Gastrocnemius medialis (tissue), 4 donors: ENCODE results near the gene PDE7B.

Experiments used
- CTCF ChIP-seq, 5 experiments: fragments of 450-650 bp in 3 of 5; fragments of 200-600 bp in 2 of 5; sonication (generic) in 2 of 5; IDR thresholded peaks in 4 of 5; conservative IDR thresholded peaks in 1 of 5; 1 replicate in 4 of 5; 2 replicates in 1 of 5; pipeline ENCODE4 v1.5.1; 2016 to 2019; ENCODE audit warnings: antibody characterized with exemption in 5 of 5, mild to moderate bottlenecking in 3 of 5, moderate library complexity in 3 of 5
- POLR2A ChIP-seq, 2 donors: fragments of 450-650 bp; IDR thresholded peaks; one replicate each; pipeline ENCODE4 v1.6.1; 2017; ENCODE audit warnings: antibody characterized with exemption in 2 of 2, mild to moderate bottlenecking in 2 of 2, moderate library complexity in 2 of 2

DNA sequence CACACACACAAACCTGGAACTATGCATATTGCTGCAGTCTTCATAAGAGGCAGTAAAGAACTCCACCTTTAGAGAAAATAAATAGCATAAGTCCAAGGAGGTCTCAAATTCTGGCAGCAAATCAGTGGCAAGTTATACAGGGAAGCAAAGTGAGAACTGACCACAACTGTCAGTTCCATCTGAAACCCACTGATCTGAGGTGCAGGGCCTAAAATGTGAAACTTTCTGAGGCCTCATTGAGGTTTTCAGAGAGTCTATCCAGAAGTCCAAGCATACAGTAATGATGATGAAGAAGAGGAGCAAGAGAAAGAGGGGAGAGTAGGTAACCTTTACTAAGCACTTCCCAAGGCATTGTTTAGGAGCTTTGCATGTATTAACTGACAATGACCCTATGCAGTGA, 362.4 kb downstream of the PDE7B start:
- TF ChIP-seq CTCF (IDR thresholded peaks at IDR 0.05 in 4 of 5, conservative IDR thresholded peaks at IDR 0.05 in 1 of 5): no peak
- TF ChIP-seq POLR2A (IDR thresholded peaks at IDR 0.05): no peak
